Spinal cord (tissue), 10 donors: ENCODE data around the gene BCL2L11. TPM values are rescaled to one million over a fixed set of nuclear protein-coding genes. Genes with fewer than 3 reads are reported as not detected.

Experiments used
- DNase-seq, 6 donors: peaks; one replicate each; pipeline versions ENCODE4 v3.0.0 to v3.0.0-alpha.2; 2013 to 2015; ENCODE audit warnings: low spot score in 6 of 6, low read depth in 4 of 6
- H3K27ac ChIP-seq: one replicate; pipeline ENCODE4 v1.5.1; 2013; ENCODE audit warnings: low read depth, low read length, control low read depth
- H3K27me3 ChIP-seq: one replicate; pipeline ENCODE4 v1.6.1; 2013; ENCODE audit warnings: low read length; ENCODE audit not compliant: control insufficient read depth, insufficient read depth
- H3K36me3 ChIP-seq: one replicate; pipeline ENCODE4 v1.6.1; 2013; ENCODE audit warnings: low read length; ENCODE audit not compliant: control insufficient read depth, insufficient read depth
- H3K4me1 ChIP-seq: one replicate; pipeline ENCODE4 v1.6.1; 2013; ENCODE audit warnings: low read length; ENCODE audit not compliant: control insufficient read depth, insufficient read depth
- H3K4me3 ChIP-seq: one replicate; pipeline ENCODE4 v1.5.1; 2013; ENCODE audit warnings: low read depth, low read length, control low read depth
- H3K9me3 ChIP-seq: one replicate; pipeline ENCODE4 v1.6.1; 2013; ENCODE audit warnings: low read length; ENCODE audit not compliant: control insufficient read depth, insufficient read depth
- WGBS: methylation state at CpG from one replicate; pipeline ENCODE4 v1.1.5; 2013; ENCODE audit warnings: missing lambda C conversion rate; ENCODE audit not compliant: insufficient coverage; 5-methylcytosine and 5-hydroxymethylcytosine counted together
- polyA plus RNA-seq, 2 donors: library from polyadenylated mRNA; unstranded; fragments of 120-200 nt; gene quantifications; one replicate each; pipeline ENCODE4 v1.2.1, GENCODE V29; 2013; ENCODE audit not compliant: insufficient read length in 2 of 2
- total RNA-seq, 2 donors: library from RNA; depleted of rRNA in 1 of 2; stranded (reverse); fragments of 120-200 nt in 1 of 2; fragments of >200 nt in 1 of 2; gene quantifications; one replicate each; pipeline versions ENCODE4 v1.2.3 to v1.2.4, GENCODE V29; 2013 to 2014
- donor health status: healthy.

The BCL2L11 gene
- total and polyA plus RNA-seq, 4 donors, result 9.7 to 17.7 (median 13.4) TPM

GRCh38 chr2:111121828-111122630 lies 1.3 kb downstream of the BCL2L11 start:
- under 1% methylated on average over 93 of the region's 93 CpGs for WGBS
- peaks cover 52% of the 10 kb centered on the region for H3K4me1 ChIP-seq
- DNase-seq, result peak in 5 of 6 donors; percentile 78 to 96 (median 85)
- H3K27me3 ChIP-seq, result peaks cover 41% of the 10 kb centered on the region
- no peaks in the 10 kb centered on the region for H3K9me3 ChIP-seq
- peak overlapping the region; percentile 76 for H3K27ac ChIP-seq
- H3K4me3 ChIP-seq, result peak overlapping the region; percentile 88
- peaks cover 6% of the 10 kb centered on the region for H3K36me3 ChIP-seq

- WGBS, result under 1% methylated on average over 92 of the region's 92 CpGs
- peaks cover 45% of the 10 kb centered on the region for H3K4me1 ChIP-seq
- H3K27ac ChIP-seq, result peak overlapping the region; percentile 73
- H3K9me3 ChIP-seq, result no peaks in the 10 kb centered on the region
- H3K4me3 ChIP-seq, result peak overlapping the region; percentile 73
- peak in 2 of 6 donors; percentile 82 to 87 for DNase-seq
- peaks cover 6% of the 10 kb centered on the region for H3K36me3 ChIP-seq
- peaks cover 33% of the 10 kb centered on the region for H3K27me3 ChIP-seq
Measured at GRCh38 chr2:111122631-111123421, 2.1 kb downstream of the BCL2L11 start.

GRCh38 chr2:111123751-111124150 lies 3.0 kb downstream of the BCL2L11 start:
- Histone ChIP-seq H3K9me3 (no peaks in the 10 kb centered on the region), H3K36me3 (peaks cover 6% of the 10 kb centered on the region), H3K27ac (no peak overlapping the region), H3K4me1 (peaks cover 35% of the 10 kb centered on the region), H3K4me3 (peak overlapping the region; percentile 73), H3K27me3 (peaks cover 24% of the 10 kb centered on the region)
- 68% methylated on average over 6 of the region's 7 CpGs for WGBS
- DNase-seq, result no peak

- DNase-seq, result no peak
- Histone ChIP-seq H3K27ac (no peak overlapping the region), H3K4me1 (peaks cover 12% of the 10 kb centered on the region), H3K27me3 (peaks cover 3% of the 10 kb centered on the region), H3K4me3 (no peak overlapping the region), H3K36me3 (peaks cover 6% of the 10 kb centered on the region), H3K9me3 (no peaks in the 10 kb centered on the region)
- WGBS, result 80% methylated on average over 1 of the region's 1 CpG
Measured at GRCh38 chr2:111126581-111126980, 5.9 kb downstream of the BCL2L11 start.

- Histone ChIP-seq H3K4me1 (peaks cover 5% of the 10 kb centered on the region), H3K27ac (no peak overlapping the region), H3K27me3 (no peaks in the 10 kb centered on the region), H3K9me3 (no peaks in the 10 kb centered on the region), H3K36me3 (peaks cover 6% of the 10 kb centered on the region), H3K4me3 (no peak overlapping the region)
- DNase-seq, result no peak
- WGBS, result 66% methylated on average over 3 of the region's 4 CpGs
Measured at GRCh38 chr2:111127351-111127750, 6.6 kb downstream of the BCL2L11 start.

GRCh38 chr2:111128096-111128495 lies 7.4 kb downstream of the BCL2L11 start:
- WGBS, result no CpG with 5 or more reads among the region's 2 CpGs
- Histone ChIP-seq H3K9me3 (no peaks in the 10 kb centered on the region), H3K27me3 (no peaks in the 10 kb centered on the region), H3K36me3 (peaks cover 6% of the 10 kb centered on the region), H3K4me3 (no peak overlapping the region), H3K27ac (no peak overlapping the region), H3K4me1 (peaks cover 5% of the 10 kb centered on the region)
- no peak for DNase-seq

GRCh38 chr2:111133603-111134002 lies 12.9 kb downstream of the BCL2L11 start:
- Histone ChIP-seq H3K27me3 (no peaks in the 10 kb centered on the region), H3K4me3 (no peak overlapping the region), H3K36me3 (peaks cover 4% of the 10 kb centered on the region), H3K27ac (no peak overlapping the region), H3K9me3 (no peaks in the 10 kb centered on the region), H3K4me1 (peaks cover 8% of the 10 kb centered on the region)
- no CpG with 5 or more reads among the region's 2 CpGs for WGBS
- no peak for DNase-seq

- H3K27ac ChIP-seq, result no peak overlapping the region
- no peaks in the 10 kb centered on the region for H3K27me3 ChIP-seq
- no peak overlapping the region for H3K4me3 ChIP-seq
- DNase-seq, result no peak
- H3K9me3 ChIP-seq, result no peaks in the 10 kb centered on the region
- peaks cover 4% of the 10 kb centered on the region for H3K36me3 ChIP-seq
- H3K4me1 ChIP-seq, result peaks cover 10% of the 10 kb centered on the region
- WGBS, result no CpG with 5 or more reads among the region's 2 CpGs
Measured at GRCh38 chr2:111134055-111134454, 13.3 kb downstream of the BCL2L11 start.

GRCh38 chr2:111135237-111135909 lies 14.7 kb downstream of the BCL2L11 start:
- Histone ChIP-seq H3K9me3 (no peaks in the 10 kb centered on the region), H3K36me3 (peaks cover 4% of the 10 kb centered on the region), H3K27me3 (no peaks in the 10 kb centered on the region), H3K27ac (no peak overlapping the region), H3K4me3 (no peak overlapping the region), H3K4me1 (peaks cover 10% of the 10 kb centered on the region)
- no peak for DNase-seq
- 73% methylated on average over 2 of the region's 3 CpGs for WGBS
